Midbrain (tissue), 1 donor: ENCODE results near the gene RNU1-2.
"Not testable (repeated sequence)": the region's sequence is repeated elsewhere in the genome, so short reads cannot be mapped to it uniquely, and the experiment has no call there.

Experiments used
- DNase-seq: peaks from one replicate; lab custom pipeline; 2025; lab: John Stamatoyannopoulos, UW

The RNU1-2 gene

GRCh38 chr1:16888860-16889816 is 6.6 kb upstream of the RNU1-2 start:
- peak; percentile 81 for DNase-seq

GRCh38 chr1:16890539-16891021 is 5.2 kb upstream of the RNU1-2 start:
- DNase-seq = not testable (repeated sequence)

GRCh38 chr1:16891057-16891456 is 4.7 kb upstream of the RNU1-2 start:
- not testable (repeated sequence) for DNase-seq

- DNase-seq = not testable (repeated sequence)
Measured at GRCh38 chr1:16892978-16893525, 2.7 kb upstream of the RNU1-2 start.

- not testable (repeated sequence) for DNase-seq
Measured at GRCh38 chr1:16893796-16894195, 2.0 kb upstream of the RNU1-2 start.

GRCh38 chr1:16894338-16894737 is 1.4 kb upstream of the RNU1-2 start:
- not testable (repeated sequence) for DNase-seq

- not testable (repeated sequence) for DNase-seq
Measured at GRCh38 chr1:16895233-16895597, 565 bp upstream of the RNU1-2 start.

- peak; percentile 34 for DNase-seq
Measured at GRCh38 chr1:16896316-16897055, 706 bp downstream of the RNU1-2 start.

GRCh38 chr1:16897653-16898052 is 1.9 kb downstream of the RNU1-2 start:
- DNase-seq = not testable (repeated sequence)

GRCh38 chr1:16898298-16898697 is 2.5 kb downstream of the RNU1-2 start:
- not testable (repeated sequence) for DNase-seq

- not testable (repeated sequence) for DNase-seq
Measured at GRCh38 chr1:16899020-16899419, 3.2 kb downstream of the RNU1-2 start.

GRCh38 chr1:16900751-16901150 is 5.0 kb downstream of the RNU1-2 start:
- DNase-seq = no peak

- not testable (repeated sequence) for DNase-seq
Measured at GRCh38 chr1:16901371-16901770, 5.6 kb downstream of the RNU1-2 start.

- DNase-seq = no peak
Measured at GRCh38 chr1:16903054-16903453, 7.3 kb downstream of the RNU1-2 start.

- DNase-seq = no peak
Measured at GRCh38 chr1:16903458-16903796, 7.6 kb downstream of the RNU1-2 start.

GRCh38 chr1:16904560-16905109 is 8.9 kb downstream of the RNU1-2 start:
- DNase-seq = peak; percentile 99

GRCh38 chr1:16905110-16905867 is 9.5 kb downstream of the RNU1-2 start:
- peak; percentile 83 for DNase-seq

GRCh38 chr1:16905868-16906702 is 10.3 kb downstream of the RNU1-2 start:
- no peak for DNase-seq

- no peak for DNase-seq
Measured at GRCh38 chr1:16906873-16907272, 11.1 kb downstream of the RNU1-2 start.
